Endodermal cell (in vitro differentiated cells): ENCODE measurements around the gene ALX1. TPM values are rescaled to one million over a fixed set of nuclear protein-coding genes. Genes with fewer than 3 reads are reported as not detected.

Experiments used
- DNase-seq: peaks from one replicate; pipeline ENCODE4 v3.0.0-alpha.2; 2017
- H3K27ac ChIP-seq: 2 replicates; pipeline ENCODE4 v1.5.1; 2013; ENCODE audit warnings: mild to moderate bottlenecking, low read depth, low read length, moderate library complexity
- H3K27me3 ChIP-seq: 2 replicates; pipeline ENCODE4 v1.6.1; 2013; ENCODE audit warnings: mild to moderate bottlenecking, low read length, moderate library complexity; ENCODE audit not compliant: insufficient read depth, control insufficient read depth, poor library complexity, severe bottlenecking
- H3K36me3 ChIP-seq: 2 replicates; pipeline ENCODE4 v1.7.0; 2013; ENCODE audit warnings: mild to moderate bottlenecking, low read length, moderate library complexity; ENCODE audit not compliant: control insufficient read depth, insufficient read depth
- H3K4me1 ChIP-seq: one replicate; pipeline ENCODE4 v1.7.0; 2013; ENCODE audit warnings: low read length; ENCODE audit not compliant: control insufficient read depth, insufficient read depth
- H3K4me3 ChIP-seq: 2 replicates; pipeline ENCODE4 v1.5.1; 2013; ENCODE audit warnings: mild to moderate bottlenecking, low read length, moderate library complexity
- H3K9ac ChIP-seq: 2 replicates; pipeline ENCODE4 v1.6.1; 2013; ENCODE audit warnings: mild to moderate bottlenecking, low read length, moderate library complexity; ENCODE audit not compliant: poor library complexity, severe bottlenecking; ENCODE audit errors: extremely low read depth
- H3K9me3 ChIP-seq: 2 replicates; pipeline ENCODE4 v1.6.1; 2013; ENCODE audit warnings: mild to moderate bottlenecking, low read length, moderate library complexity; ENCODE audit not compliant: control insufficient read depth
- H3K27ac Mint-ChIP-seq: 2 replicates; pipeline ENCODE4 v1.8.0; 2020; ENCODE audit warnings: mixed read lengths
- H3K27me3 Mint-ChIP-seq: 2 replicates; pipeline ENCODE4 v1.8.0; 2021; ENCODE audit warnings: mild to moderate bottlenecking, mixed read lengths; ENCODE audit not compliant: insufficient read depth
- H3K36me3 Mint-ChIP-seq: 2 replicates; pipeline ENCODE4 v1.8.0; 2020; ENCODE audit warnings: low read depth, mixed read lengths
- H3K4me1 Mint-ChIP-seq: 2 replicates; pipeline ENCODE4 v1.8.0; 2020; ENCODE audit warnings: mixed read lengths
- H3K4me3 Mint-ChIP-seq: 2 replicates; pipeline ENCODE4 v1.8.0; 2020; ENCODE audit warnings: mild to moderate bottlenecking, moderate library complexity, mixed read lengths
- H3K9me3 Mint-ChIP-seq: 2 replicates; pipeline ENCODE4 v1.8.0; 2020; ENCODE audit warnings: mild to moderate bottlenecking, mixed read lengths
- WGBS, 2 experiments: methylation state at CpG; one replicate each; pipeline versions ENCODE4 v1.1.5 to v1.1.7; 2013; ENCODE audit warnings: missing lambda C conversion rate in 2 of 2, mixed read lengths in 1 of 2; ENCODE audit not compliant: insufficient coverage in 1 of 2, insufficient read length in 1 of 2; 5-methylcytosine and 5-hydroxymethylcytosine counted together
- total RNA-seq, 2 donors: library from RNA; stranded (reverse); fragmentation: NEBNext Ultra II Directional in 1 of 2; extraction: Animal tissue kit (Norgen Biotek cat#: 25700) in 1 of 2; gene quantifications; 2 replicates in 1 of 2; 3 replicates in 1 of 2; pipeline ENCODE4 v1.2.1, GENCODE V29; 2021
- TF ChIP-seq, protein P1 (sequence below): fragments of 200-600 bp; sonication (generic); conservative IDR thresholded peaks from 2 replicates; pipeline ENCODE4 v1.5.0; 2021; ENCODE audit warnings: antibody characterized with exemption, mild to moderate bottlenecking

The ALX1 gene
- total RNA-seq, 2 donors from 2014 or later = 0.40 to 1.3 TPM

DNA sequence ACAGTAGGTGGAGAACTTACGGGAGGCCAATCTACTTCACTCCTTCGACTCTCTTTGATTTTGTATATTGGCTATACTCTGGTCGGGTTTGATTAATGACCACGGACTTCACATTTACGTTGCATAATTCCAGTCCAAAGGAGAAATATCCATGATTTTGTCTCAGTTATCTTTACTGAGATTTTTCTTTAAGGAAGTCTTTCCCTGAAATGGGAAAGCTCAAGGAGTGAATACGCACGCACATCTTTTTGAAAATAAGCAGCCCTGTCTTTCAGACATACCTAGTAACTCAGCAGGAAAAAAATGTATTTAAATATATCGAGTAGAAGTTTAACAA, 5.7 kb upstream of the ALX1 start:
- H3K9me3 ChIP-seq = no peaks in the 10 kb centered on the region
- H3K27ac ChIP-seq = no peak overlapping the region
- H3K9me3 Mint-ChIP-seq = no peaks in the 10 kb centered on the region
- H3K9ac ChIP-seq = no peak overlapping the region
- no peak for DNase-seq
- no peak overlapping the region for H3K4me3 ChIP-seq
- no peaks in the 10 kb centered on the region for H3K36me3 Mint-ChIP-seq
- H3K4me3 Mint-ChIP-seq = no peak overlapping the region
- H3K4me1 Mint-ChIP-seq = peaks cover 4% of the 10 kb centered on the region
- no peak overlapping the region for H3K27ac Mint-ChIP-seq
- no peaks in the 10 kb centered on the region for H3K4me1 ChIP-seq
- peaks cover 65% of the 10 kb centered on the region for H3K27me3 Mint-ChIP-seq
- no peaks in the 10 kb centered on the region for H3K36me3 ChIP-seq
- TF ChIP-seq, protein P1, sequence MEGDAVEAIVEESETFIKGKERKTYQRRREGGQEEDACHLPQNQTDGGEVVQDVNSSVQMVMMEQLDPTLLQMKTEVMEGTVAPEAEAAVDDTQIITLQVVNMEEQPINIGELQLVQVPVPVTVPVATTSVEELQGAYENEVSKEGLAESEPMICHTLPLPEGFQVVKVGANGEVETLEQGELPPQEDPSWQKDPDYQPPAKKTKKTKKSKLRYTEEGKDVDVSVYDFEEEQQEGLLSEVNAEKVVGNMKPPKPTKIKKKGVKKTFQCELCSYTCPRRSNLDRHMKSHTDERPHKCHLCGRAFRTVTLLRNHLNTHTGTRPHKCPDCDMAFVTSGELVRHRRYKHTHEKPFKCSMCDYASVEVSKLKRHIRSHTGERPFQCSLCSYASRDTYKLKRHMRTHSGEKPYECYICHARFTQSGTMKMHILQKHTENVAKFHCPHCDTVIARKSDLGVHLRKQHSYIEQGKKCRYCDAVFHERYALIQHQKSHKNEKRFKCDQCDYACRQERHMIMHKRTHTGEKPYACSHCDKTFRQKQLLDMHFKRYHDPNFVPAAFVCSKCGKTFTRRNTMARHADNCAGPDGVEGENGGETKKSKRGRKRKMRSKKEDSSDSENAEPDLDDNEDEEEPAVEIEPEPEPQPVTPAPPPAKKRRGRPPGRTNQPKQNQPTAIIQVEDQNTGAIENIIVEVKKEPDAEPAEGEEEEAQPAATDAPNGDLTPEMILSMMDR = no peak
- WGBS, 2 experiments = 28 to 40% methylated on average over 3 to 7 of the region's 8 CpGs
- peaks cover 99% of the 10 kb centered on the region for H3K27me3 ChIP-seq

DNA sequence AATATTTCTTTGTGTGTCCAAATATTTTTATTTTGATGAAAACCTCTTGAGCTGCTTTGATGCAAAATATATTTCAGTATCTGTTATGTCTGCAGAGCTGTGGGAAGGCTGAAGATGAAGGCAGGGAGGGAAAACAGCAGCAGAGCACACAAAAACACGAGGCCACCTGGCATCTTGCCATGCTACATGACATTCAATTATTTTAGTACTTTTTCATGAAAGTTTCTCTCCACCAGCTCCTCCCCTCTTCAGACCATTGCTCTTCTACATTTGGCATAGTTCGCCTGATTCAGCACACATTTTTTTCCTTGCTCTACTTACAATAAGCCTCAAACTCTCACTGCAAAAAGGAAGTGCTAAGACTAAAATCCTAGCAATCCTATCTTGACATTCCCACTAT, 4.6 kb upstream of the ALX1 start:
- TF ChIP-seq, protein P1 = no peak
- Mint-ChIP-seq H3K27ac (no peak overlapping the region), H3K27me3 (peaks cover 72% of the 10 kb centered on the region), H3K36me3 (no peaks in the 10 kb centered on the region), H3K4me3 (no peak overlapping the region), H3K9me3 (no peaks in the 10 kb centered on the region), H3K4me1 (peaks cover 4% of the 10 kb centered on the region)
- no peak overlapping the region for H3K4me3 ChIP-seq
- 22 to 42% methylated on average over 2 of the region's 2 CpGs for WGBS, 2 experiments
- no peaks in the 10 kb centered on the region for H3K36me3 ChIP-seq
- H3K9me3 ChIP-seq = no peaks in the 10 kb centered on the region
- peaks cover 97% of the 10 kb centered on the region for H3K27me3 ChIP-seq
- no peak overlapping the region for H3K9ac ChIP-seq
- H3K4me1 ChIP-seq = no peaks in the 10 kb centered on the region
- no peak overlapping the region for H3K27ac ChIP-seq
- no peak for DNase-seq

DNA sequence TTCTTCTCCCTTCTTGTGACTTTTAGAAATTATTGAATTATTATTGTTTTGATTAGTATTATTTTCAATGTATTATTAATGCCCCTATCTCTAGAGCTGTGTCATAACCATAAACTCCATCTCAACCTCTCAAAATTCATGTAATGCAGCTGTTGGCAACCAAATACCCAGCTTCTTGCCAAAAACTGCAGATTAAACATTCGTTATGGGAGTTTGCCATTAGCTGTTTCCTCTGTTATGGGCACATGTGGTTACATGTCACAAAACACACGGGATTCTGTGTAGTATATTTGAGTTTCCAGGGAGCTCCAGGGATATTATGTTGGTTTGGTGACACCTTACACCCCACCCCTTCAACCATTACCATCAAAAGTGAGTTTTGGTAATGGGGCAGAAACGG, 2.8 kb upstream of the ALX1 start:
- Histone ChIP-seq H3K4me3 (no peak overlapping the region), H3K9me3 (no peaks in the 10 kb centered on the region), H3K9ac (no peak overlapping the region), H3K27ac (no peak overlapping the region), H3K27me3 (peaks cover 80% of the 10 kb centered on the region), H3K4me1 (peaks cover 2% of the 10 kb centered on the region), H3K36me3 (no peaks in the 10 kb centered on the region)
- Mint-ChIP-seq H3K4me1 (peaks cover 8% of the 10 kb centered on the region), H3K9me3 (no peaks in the 10 kb centered on the region), H3K27me3 (peaks cover 70% of the 10 kb centered on the region), H3K36me3 (no peaks in the 10 kb centered on the region), H3K4me3 (no peak overlapping the region), H3K27ac (no peak overlapping the region)
- TF ChIP-seq, protein P1 = no peak
- WGBS, 2 experiments = 77% methylated on average over 3 of the region's 3 CpGs; no CpG with 5 or more reads in 1 of the 2 experiments
- no peak for DNase-seq
